ENCODE measurements around the gene RHOJ. TPM values are rescaled to one million over a fixed set of nuclear protein-coding genes. Genes with fewer than 3 reads are reported as not detected.

Gene RHOJ
- total and polyA plus RNA-seq, 2 of the 8 experiments (the other 6 are each of a cell fraction or from before 2014, with no cell fraction given) = 0.11 TPM; not detected in 1

- CTCF ChIA-PET (ENCODE audit: partially characterized antibody) = interaction anchor here (0.6 to 1.5 kb wide), 4 partner anchors 10 to 1129 kb away, joined by 3 to 4 read pairs (median 3); no protein-coding TSS in a partner anchor
- no peak overlapping the region for H3K56ac ChIP-seq (replicated peaks; ENCODE audit: insufficient read length, low read depth, low read length)
- no peak overlapping the region for H3K9ac ChIP-seq (replicated peaks in 1 of 4; ENCODE audit: extremely low read depth in 1 of 4, low read depth in 3 of 4, low read length in 3 of 4)
- TF ChIP-seq TAF7 (optimal IDR thresholded peaks at IDR 0.05; ENCODE audit: borderline replicate concordance, low read depth, low read length) (no peak), SRF (IDR thresholded peaks at IDR 0.05; ENCODE audit: low read depth, low read length) (no peak), EZH2 (IDR thresholded peaks at IDR 0.05; ENCODE audit: low read depth, low read length, severe bottlenecking) (no peak), KDM5A (IDR thresholded peaks at IDR 0.05; ENCODE audit: low read length) (no peak), EP300 (IDR thresholded peaks at IDR 0.05; ENCODE audit: borderline replicate concordance in 1 of 2, low read depth in 2 of 2, low read length in 2 of 2) (no peak), CHD1 (IDR thresholded peaks at IDR 0.05; ENCODE audit: low read depth, low read length) (no peak), MAFK (IDR thresholded peaks at IDR 0.05; ENCODE audit: low read depth, low read length) (no peak), SIN3A (conservative IDR thresholded peaks at IDR 0.05 in 1 of 2, IDR thresholded peaks at IDR 0.05 in 1 of 2; ENCODE audit: low read depth in 1 of 2, low read length in 2 of 2) (no peak), TBP (IDR thresholded peaks at IDR 0.05; ENCODE audit: low read depth, low read length) (no peak), SP1 (IDR thresholded peaks at IDR 0.05; ENCODE audit: low read depth, low read length) (no peak), POLR2A (IDR thresholded peaks at IDR 0.05; ENCODE audit: control extremely low read depth in 1 of 2, low read depth in 2 of 2, low read length in 2 of 2) (no peak), RFX5 (IDR thresholded peaks at IDR 0.05; ENCODE audit: borderline replicate concordance, low read depth, low read length) (no peak), YY1 (IDR thresholded peaks at IDR 0.05; ENCODE audit: low read depth, low read length) (no peak), SP4 (IDR thresholded peaks at IDR 0.05; ENCODE audit: low read length) (no peak)
- no peak overlapping the region for H4K8ac ChIP-seq (ENCODE audit: extremely low read depth, insufficient read depth, low read length)
- H2BK120ac ChIP-seq (replicated peaks; ENCODE audit: low read depth, low read length) = no peak overlapping the region
- H3K36me3 ChIP-seq (ENCODE audit: control insufficient read depth in 2 of 4, insufficient read depth in 4 of 4, low read length in 3 of 4) = no peaks in the 10 kb centered on the region
- POLR2A ChIA-PET (ENCODE audit: partially characterized antibody) = no interaction called here
- H2BK20ac ChIP-seq (ENCODE audit: low read length) = no peak overlapping the region
- no peak overlapping the region for H3K23ac ChIP-seq (ENCODE audit: insufficient read length)
- no peak overlapping the region for H3K4me2 ChIP-seq (ENCODE audit: insufficient read depth in 1 of 2, low read depth in 2 of 2, low read length in 2 of 2)
- peaks cover 0 to 5% (median 2%) of the 10 kb centered on the region in 4 experiments; a peak in 3 of 7 replicates for H3K4me1 ChIP-seq (replicated peaks in 1 of 4; ENCODE audit: control insufficient read depth in 3 of 4, insufficient read depth in 4 of 4, low read length in 3 of 4)
- no peak overlapping the region for H3K14ac ChIP-seq (ENCODE audit: insufficient read length)
- H3K79me2 ChIP-seq (ENCODE audit: control insufficient read depth in 1 of 2, insufficient read depth in 2 of 2, low read length in 2 of 2) = no peaks in the 10 kb centered on the region
- H2AK5ac ChIP-seq (ENCODE audit: low read depth, low read length) = no peak overlapping the region
- H4K20me1 ChIP-seq (replicated peaks in 1 of 2; ENCODE audit: control insufficient read depth in 1 of 2, insufficient read depth in 2 of 2, low read length in 2 of 2) = no peaks in the 10 kb centered on the region
- H3K4ac ChIP-seq (replicated peaks; ENCODE audit: insufficient read length, low read depth, low read length) = no peak overlapping the region
- H4K5ac ChIP-seq (ENCODE audit: insufficient read length, low read depth, low read length) = no peak overlapping the region
- no peaks in the 10 kb centered on the region for H3K23me2 ChIP-seq (ENCODE audit: low read depth, low read length)
- H3K9me3 ChIP-seq (ENCODE audit: insufficient read depth in 2 of 2, low read depth in 1 of 2, low read length in 1 of 2) = no peaks in the 10 kb centered on the region
- no peak for DNase-seq (ENCODE audit: low read depth in 1 of 2, low spot score in 2 of 2)
- 77% methylated on average over 10 of the region's 10 CpGs; no CpG with 5 or more reads in 1 of the 2 experiments for WGBS, 2 experiments (ENCODE audit: extremely low coverage in 1 of 2, insufficient coverage in 1 of 2, insufficient read length in 1 of 2, insufficient replicate concordance in 2 of 2, low coverage in 1 of 2, low lambda C conversion rate in 2 of 2, missing lambda C conversion rate in 1 of 2)
- H3K79me1 ChIP-seq (ENCODE audit: low read depth, low read length) = no peaks in the 10 kb centered on the region
- no peak overlapping the region for H2AFZ ChIP-seq (ENCODE audit: low read length)
- no peak overlapping the region for H3K18ac ChIP-seq (ENCODE audit: extremely low read depth, low read length)
- H3K4me3 ChIP-seq (ENCODE audit: extremely low read depth in 1 of 4, insufficient read depth in 2 of 4, low read depth in 3 of 4, low read length in 4 of 4) = no peak overlapping the region
- no peak overlapping the region for H2BK5ac ChIP-seq (ENCODE audit: low read depth, low read length)
- no peak for FAIRE-seq
- H2BK12ac ChIP-seq (ENCODE audit: low read depth, low read length) = no peak overlapping the region
- H3K27ac ChIP-seq (ENCODE audit: low read depth, low read length) = no peak overlapping the region
- H3K27me3 ChIP-seq (replicated peaks in 1 of 4; ENCODE audit: control insufficient read depth in 3 of 4, extremely low read depth in 1 of 4, insufficient read depth in 3 of 4, low read length in 3 of 4) = no peaks in the 10 kb centered on the region
- no peak overlapping the region for H4K91ac ChIP-seq (replicated peaks; ENCODE audit: insufficient read length, low read length)
- H2BK15ac ChIP-seq (ENCODE audit: low read length) = no peak overlapping the region
These were observed 97.8 kb downstream of the RHOJ start for GRCh38 chr14:63301891-63302534.

Data from H1 (cell line).